Loucy (cell line): Measurements from ENCODE around the gene SLC6A12.

ENCODE experiments used
- CTCF ChIP-seq: fragments of 200-600 bp; sonication (generic); conservative IDR thresholded peaks from 2 replicates; pipeline ENCODE4 v1.5.1; 2014; ENCODE audit warnings: mild to moderate bottlenecking, antibody characterized with exemption, low read length
- EZH2phosphoT487 ChIP-seq: fragments of 200-600 bp; IDR thresholded peaks from 2 replicates; pipeline ENCODE4 v1.6.1; 2018; ENCODE audit warnings: antibody characterized with exemption, mild to moderate bottlenecking, moderate library complexity, borderline replicate concordance

GRCh38 chr12:197347-197746 lies 16.6 kb downstream of the SLC6A12 start:
- TF ChIP-seq CTCF (no peak), EZH2phosphoT487 (no peak)
